GM11168 (cell line): ENCODE results near the gene ATP5MC3.

ENCODE experiments used
- in situ Hi-C: fragments of 300-500 bp; cut with MboI; formaldehyde crosslinking; loops from one replicate; pipeline ENCODE4 v1.12.0; 2022; ENCODE audit warnings: low sequenced_read_pairs; ENCODE audit not compliant: unreplicated experiment

Gene ATP5MC3

GRCh38 chr2:175169191-175169590 is 12.3 kb downstream of the ATP5MC3 start:
- in situ Hi-C loops: no loop called here

DNA sequence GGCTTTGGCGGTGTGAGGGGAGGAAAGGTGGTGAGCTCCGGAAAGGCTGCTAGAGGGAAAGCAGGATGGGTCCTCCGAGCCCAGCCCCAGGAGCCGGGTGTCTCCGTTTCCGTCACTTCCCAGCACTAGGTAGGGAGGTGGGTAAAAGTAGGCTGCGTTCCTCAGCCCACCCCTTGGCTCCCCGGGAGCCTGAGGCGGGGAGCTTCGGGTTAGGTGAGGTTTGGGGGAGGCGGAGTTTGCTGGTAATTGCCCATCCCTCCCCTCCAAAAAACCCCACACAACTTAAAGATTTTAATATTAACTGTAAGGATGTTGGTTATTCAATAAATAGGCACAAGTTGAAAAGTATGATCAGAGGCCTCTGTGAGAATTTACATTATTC is 13.0 kb downstream of the ATP5MC3 start:
- in situ Hi-C loops: no loop called here

- in situ Hi-C loops: no loop called here
Measured at GRCh38 chr2:175167792-175168563, 13.5 kb downstream of the ATP5MC3 start, which contains the start of gene ATF2. TSS of gene ATF2 (minus strand) at chr2:175168203. CDS start at chr2:175136443, 31,760 bp downstream.

DNA sequence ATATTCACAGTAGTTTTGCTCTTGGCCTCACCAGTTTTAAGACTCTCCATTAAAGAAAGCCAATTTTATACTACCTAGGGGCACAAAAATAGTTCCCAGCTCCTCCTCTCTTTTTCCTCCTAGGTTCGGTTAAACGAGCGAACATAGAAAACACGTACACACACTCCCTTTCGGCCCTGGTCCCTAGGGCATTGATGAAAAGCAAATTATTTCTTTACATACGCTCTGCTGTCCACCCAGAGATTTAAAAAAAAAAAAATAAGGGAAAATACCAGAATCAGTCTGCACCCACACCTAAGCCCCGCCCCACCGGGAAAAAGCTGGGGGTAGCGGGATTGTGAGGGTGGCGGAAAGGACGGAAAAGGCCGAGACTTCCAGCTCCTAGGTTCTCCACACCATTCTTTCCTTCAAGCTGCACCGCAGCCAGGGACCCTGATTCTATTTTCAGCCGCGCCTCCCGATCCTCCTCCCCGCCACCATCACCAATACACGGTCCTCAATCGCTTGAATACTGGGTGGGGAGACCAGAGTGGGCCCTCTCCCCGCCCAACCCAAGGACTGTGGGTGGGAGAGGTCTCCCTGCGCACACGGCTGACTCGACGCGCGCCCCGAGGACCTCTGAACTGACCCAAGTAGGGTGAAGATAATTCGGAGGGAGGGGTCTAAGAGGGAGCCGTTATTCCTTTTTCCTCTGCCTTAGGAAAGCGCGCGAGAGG is 14.3 kb downstream of the ATP5MC3 start:
- in situ Hi-C loops: no loop called here

- in situ Hi-C loops: no loop called here
Measured at GRCh38 chr2:175166216-175166824, 15.2 kb downstream of the ATP5MC3 start.

- in situ Hi-C loops: no loop called here
Measured at GRCh38 chr2:175164235-175164634, 17.3 kb downstream of the ATP5MC3 start.

DNA sequence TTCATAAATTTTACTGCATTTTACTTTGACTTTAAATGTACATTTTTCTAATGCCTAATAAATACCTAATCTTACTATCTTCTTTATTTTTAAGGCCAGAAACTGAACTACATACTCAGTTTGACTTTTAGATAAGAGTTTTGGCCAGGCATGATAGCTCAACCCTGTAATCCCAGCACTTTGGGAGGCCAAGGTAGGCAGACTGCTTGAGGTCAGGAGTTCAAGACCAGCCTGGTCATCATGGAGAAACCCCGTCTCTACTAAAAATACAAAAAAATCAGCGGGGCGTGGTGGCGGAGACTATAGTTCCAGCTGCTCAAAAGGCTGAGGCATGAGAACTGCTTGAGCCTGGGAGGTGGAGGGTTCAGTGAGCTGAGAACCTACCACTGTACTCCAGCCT is 22.6 kb downstream of the ATP5MC3 start:
- in situ Hi-C loops: no loop called here

GRCh38 chr2:175156534-175156933 is 25.0 kb downstream of the ATP5MC3 start:
- in situ Hi-C loops: no loop called here

DNA sequence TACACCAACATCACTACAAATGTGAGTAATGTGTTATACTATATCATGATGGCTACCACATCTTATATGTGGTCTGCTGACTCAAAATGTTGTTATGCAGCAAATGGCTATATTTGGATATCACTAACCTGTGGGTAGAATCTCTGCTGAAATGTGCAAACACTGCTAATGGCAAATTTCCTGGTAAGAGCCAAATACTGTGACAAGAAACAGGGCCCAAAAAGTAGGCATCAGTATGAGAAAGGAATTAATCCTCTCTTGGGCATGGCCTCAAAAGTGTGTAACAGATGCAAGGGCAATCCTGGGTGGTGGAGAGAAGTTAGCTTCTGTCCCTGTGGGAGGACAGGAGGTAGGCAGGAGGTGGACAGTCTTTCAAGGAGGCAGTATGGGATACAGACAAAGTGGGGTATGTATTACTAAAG is 26.8 kb downstream of the ATP5MC3 start:
- in situ Hi-C loops: no loop called here

- in situ Hi-C loops: no loop called here
Measured at GRCh38 chr2:175152242-175152641, 29.3 kb downstream of the ATP5MC3 start.

DNA sequence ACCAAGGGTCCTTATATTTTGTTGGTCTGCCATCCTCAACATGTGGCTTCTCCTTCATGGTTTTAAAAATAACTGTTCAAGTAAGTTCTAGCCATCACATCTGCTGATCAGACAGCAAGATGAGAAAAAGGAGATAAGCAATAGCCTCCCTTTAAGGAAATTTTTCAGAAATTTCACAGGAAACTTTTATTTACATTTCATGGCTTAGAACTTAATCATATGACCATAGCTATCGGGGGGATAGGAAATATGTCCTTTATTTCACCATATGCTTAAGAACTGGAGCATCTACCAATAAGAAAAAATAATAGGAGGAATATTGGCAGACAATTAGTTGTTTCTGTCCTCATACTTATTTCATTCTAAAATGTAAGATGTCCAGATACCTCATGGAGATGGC is 29.7 kb downstream of the ATP5MC3 start:
- in situ Hi-C loops: no loop called here

- in situ Hi-C loops: no loop called here
Measured at GRCh38 chr2:175147186-175147585, 34.3 kb downstream of the ATP5MC3 start.

GRCh38 chr2:175143678-175144077 is 37.8 kb downstream of the ATP5MC3 start:
- in situ Hi-C loops: no loop called here

DNA sequence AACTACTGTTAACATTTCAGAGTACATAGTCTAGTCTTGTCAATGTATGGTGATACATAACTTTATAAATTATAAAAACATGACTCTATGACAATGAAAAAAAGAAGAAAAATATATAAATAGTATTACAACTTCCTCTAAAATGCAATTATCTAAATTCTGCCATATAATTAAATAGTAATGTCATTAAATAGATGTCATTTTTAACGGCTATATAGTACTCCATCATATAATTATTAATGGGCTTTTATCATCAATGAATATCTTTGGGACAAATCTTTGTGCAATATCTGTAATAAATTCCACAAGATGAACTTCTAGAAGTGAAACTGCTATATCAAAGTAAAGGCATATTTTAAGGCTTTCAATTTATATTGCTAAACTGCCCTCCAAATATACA is 38.3 kb downstream of the ATP5MC3 start:
- in situ Hi-C loops: no loop called here

DNA sequence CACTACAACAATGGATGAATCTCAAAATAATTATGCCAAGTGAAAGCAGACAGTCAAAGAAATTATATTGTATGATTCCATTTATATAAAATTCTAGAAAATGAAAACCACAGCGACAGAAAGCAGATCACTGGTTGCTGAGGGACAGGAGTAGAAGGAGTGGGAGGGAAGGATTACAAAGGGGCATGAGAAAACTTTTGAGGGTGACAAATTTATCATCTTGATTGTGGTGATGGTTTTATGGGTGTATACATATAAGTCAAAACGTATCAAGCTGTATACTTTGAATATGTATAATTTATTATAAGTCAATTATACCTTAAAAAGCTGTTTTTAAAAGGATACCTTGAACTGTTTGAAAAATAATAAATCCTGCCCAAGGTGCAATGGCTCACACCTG is 41.2 kb downstream of the ATP5MC3 start:
- in situ Hi-C loops: no loop called here

GRCh38 chr2:175137793-175138192 is 43.7 kb downstream of the ATP5MC3 start:
- in situ Hi-C loops: no loop called here

DNA sequence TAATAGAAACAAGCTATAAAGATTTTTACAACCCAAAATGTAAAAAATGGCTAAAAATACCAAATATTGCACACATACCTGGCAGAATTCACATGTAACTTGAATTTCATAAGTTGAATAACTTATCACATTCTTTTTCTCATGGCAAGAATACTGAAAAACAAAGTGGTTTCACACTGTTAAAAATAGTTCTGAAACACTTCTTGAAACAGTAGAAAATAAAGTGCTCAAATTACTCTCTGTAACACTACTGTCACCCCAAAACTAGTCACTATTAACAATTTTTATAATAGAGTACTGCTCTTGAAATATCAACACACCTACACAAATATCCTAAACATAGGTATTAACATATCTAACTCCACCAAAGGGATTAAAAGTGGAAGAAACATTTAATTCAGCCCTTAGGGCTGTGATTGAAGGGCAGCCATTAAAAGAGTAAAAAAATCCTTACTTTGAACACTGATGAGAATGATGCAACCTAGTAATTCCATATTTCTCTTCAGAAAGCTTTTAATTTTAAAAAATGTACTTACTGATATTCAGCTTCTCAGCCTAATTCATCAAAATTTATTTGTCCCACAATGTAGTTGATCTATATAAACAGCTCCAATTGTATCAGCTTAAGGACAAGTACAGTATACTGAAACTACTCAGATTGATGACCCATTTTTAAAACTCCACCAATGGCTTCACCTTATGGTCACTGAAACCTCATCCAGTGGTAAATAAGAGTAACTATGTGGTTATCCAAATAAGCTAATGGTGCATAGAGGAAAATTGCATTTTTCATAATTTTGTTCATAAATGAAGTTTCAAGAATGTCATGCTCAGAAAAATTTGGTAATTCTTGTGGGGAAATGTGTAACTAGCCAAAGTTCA is 44.9 kb downstream of the ATP5MC3 start:
- in situ Hi-C loops: no loop called here

DNA sequence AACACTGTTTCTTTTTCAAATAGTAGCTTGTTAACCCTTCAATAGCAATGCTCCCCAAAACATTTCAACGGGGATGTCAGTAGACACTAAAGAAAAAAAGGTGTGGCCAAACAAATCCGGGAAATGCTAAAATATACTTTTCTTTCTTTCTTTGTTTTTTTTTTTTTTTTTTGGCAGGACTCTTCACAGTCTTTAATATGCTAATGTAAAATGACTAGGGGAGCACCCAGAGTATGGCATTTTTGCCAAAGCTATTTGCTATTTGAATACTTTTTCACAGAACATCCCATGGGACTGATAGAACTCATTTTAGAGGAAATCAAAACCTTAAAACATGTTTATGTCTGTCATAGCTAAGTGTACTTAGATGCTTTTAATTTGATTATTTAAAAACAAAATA is 45.6 kb downstream of the ATP5MC3 start:
- in situ Hi-C loops: no loop called here

GRCh38 chr2:175135177-175135576 is 46.3 kb downstream of the ATP5MC3 start:
- in situ Hi-C loops: no loop called here

DNA sequence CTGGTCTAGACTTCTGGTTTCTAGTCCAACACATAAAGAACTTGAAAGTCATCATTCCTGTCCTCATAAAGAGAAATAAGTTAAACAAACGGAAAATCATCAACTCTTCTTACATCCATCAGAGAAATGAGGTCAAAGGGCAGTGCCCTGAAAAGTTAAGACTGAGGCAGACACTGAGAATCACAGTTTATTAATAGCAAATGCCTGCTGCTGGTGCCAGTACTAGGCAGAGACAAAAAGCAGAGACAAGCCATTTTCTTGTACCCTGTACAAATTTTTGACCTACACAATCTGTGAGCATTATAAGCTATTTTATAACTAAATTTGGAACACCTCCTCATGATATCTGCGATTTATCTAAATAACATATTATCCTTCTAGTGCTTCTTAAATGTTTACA is 50.3 kb downstream of the ATP5MC3 start:
- in situ Hi-C loops: no loop called here
